GM03348 (cell line): Measurements from ENCODE around the gene ISG15.
"Not testable (repeated sequence)": the region's sequence is repeated elsewhere in the genome, so short reads cannot be mapped to it uniquely, and the experiment has no call there.

Source experiments
- DNase-seq: peaks from one replicate; pipeline ENCODE4 v3.0.0; 2012; ENCODE audit warnings: low spot score

ISG15 gene

GRCh38 chr1:975365-975764 is 37.9 kb upstream of the ISG15 start:
- DNase-seq, result no peak

- peak; percentile 90 for DNase-seq
These were observed 37.2 kb upstream of the ISG15 start for GRCh38 chr1:975896-976683.

GRCh38 chr1:976791-977190 is 36.5 kb upstream of the ISG15 start:
- DNase-seq, result not testable (repeated sequence)

- DNase-seq, result no peak
These were observed 35.0 kb upstream of the ISG15 start for GRCh38 chr1:978069-978834.

- DNase-seq, result no peak
These were observed 34.2 kb upstream of the ISG15 start for GRCh38 chr1:978835-979743.

- DNase-seq, result no peak
These were observed 33.6 kb upstream of the ISG15 start for GRCh38 chr1:979744-980072.

GRCh38 chr1:980137-980571 is 33.1 kb upstream of the ISG15 start:
- no peak for DNase-seq

- DNase-seq, result no peak
These were observed 32.5 kb upstream of the ISG15 start for GRCh38 chr1:980602-981395.

- DNase-seq, result no peak
These were observed 31.8 kb upstream of the ISG15 start for GRCh38 chr1:981491-981954.

GRCh38 chr1:981955-982558 is 31.2 kb upstream of the ISG15 start, which contains the start of gene PERM1:
Gene PERM1, minus strand, starts transcription at chr1:982093. Its CDS starts 1,064 bp downstream, at chr1:981029.
- no peak for DNase-seq

GRCh38 chr1:982765-983436 is 30.4 kb upstream of the ISG15 start:
- no peak for DNase-seq

- DNase-seq, result peak; percentile 89
These were observed 29.4 kb upstream of the ISG15 start for GRCh38 chr1:983798-984475.

- DNase-seq, result no peak
These were observed 28.9 kb upstream of the ISG15 start for GRCh38 chr1:984476-984814.

GRCh38 chr1:985126-985525 is 28.2 kb upstream of the ISG15 start:
- no peak for DNase-seq

- DNase-seq, result not testable (repeated sequence)
These were observed 25.2 kb upstream of the ISG15 start for GRCh38 chr1:988061-988460.

- DNase-seq, result not testable (repeated sequence)
These were observed 22.0 kb upstream of the ISG15 start for GRCh38 chr1:991275-991674.

GRCh38 chr1:991895-992294 is 21.4 kb upstream of the ISG15 start:
- DNase-seq, result no peak

- no peak for DNase-seq
These were observed 20.9 kb upstream of the ISG15 start for GRCh38 chr1:992362-992761.

- no peak for DNase-seq
These were observed 19.8 kb upstream of the ISG15 start for GRCh38 chr1:993379-993995.
